ENCODE measurements around the gene PLCL2.

DNA sequence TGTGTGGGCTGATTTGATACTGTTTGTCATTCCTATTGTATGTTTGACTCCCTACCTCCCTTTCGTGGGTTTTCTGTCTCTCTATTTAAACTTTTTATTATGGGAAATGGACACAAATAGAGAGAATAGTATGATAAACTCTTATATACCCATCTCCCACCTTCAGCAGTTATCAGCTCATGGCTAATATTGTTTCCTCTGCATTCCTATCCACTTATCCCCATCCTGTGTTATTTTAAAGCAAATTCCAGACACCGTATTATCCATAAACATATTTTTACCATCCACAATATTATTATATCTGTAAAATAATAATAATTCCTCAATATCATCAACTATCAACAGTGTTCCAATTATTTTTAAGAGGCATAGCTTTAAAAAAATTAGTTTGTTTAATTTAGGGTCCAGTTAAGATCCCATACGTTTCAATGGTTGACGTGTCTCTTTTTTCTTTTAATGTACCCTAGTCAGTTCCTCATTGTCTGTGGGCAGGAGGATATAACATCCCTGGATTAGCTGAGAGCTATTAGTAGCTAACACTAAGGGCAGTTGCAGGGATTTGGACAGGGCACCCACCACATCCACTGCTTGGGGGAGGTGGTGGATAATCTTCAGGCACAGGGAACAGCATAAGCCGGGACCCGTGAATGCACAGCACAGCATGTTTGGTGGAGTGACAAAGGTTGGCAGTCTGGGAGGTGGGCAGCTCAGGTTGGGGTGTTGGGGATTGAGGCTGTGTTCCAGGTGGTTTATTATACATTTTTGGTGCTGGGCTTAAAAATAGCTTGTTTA lies 23.5 kb downstream of the PLCL2 start:
- TF ChIP-seq EZH2 (IDR thresholded peaks at IDR 0.05; ENCODE audit: borderline replicate concordance, low read depth, low read length, severe bottlenecking), result no peak
- TF ChIP-seq CTCF (IDR thresholded peaks at IDR 0.05; ENCODE audit: borderline replicate concordance, extremely low read depth, low read length, poor library complexity, severe bottlenecking), result no peak

Measured in DND-41 (cell line).